Measurements from ENCODE around the gene UVRAG. TPM values are rescaled to one million over a fixed set of nuclear protein-coding genes. Genes with fewer than 3 reads are reported as not detected.

Gene UVRAG
- total and polyA plus RNA-seq, 2 donors from 2014 or later, result 7.2 to 27.9 TPM

- Histone ChIP-seq H3K27ac (ENCODE audit: low read depth in 2 of 2, low read length in 2 of 2) (no peak overlapping the region), H3K4me3 (ENCODE audit: low read length in 3 of 3) (no peak overlapping the region), H3K4me1 (ENCODE audit: control insufficient read depth in 2 of 3, insufficient read depth in 2 of 3, low read depth in 1 of 3, low read length in 3 of 3) (no peaks in the 10 kb centered on the region), H3K27me3 (ENCODE audit: control insufficient read depth, insufficient read depth, low read length) (no peaks in the 10 kb centered on the region), H3K9ac (ENCODE audit: low read length in 3 of 3) (no peak overlapping the region), H3K9me3 (ENCODE audit: control insufficient read depth in 2 of 3, insufficient read depth in 1 of 3, low read length in 3 of 3) (no peaks in the 10 kb centered on the region), H3K36me3 (ENCODE audit: control insufficient read depth in 2 of 3, insufficient read depth in 3 of 3, low read length in 3 of 3) (peaks cover 0 to 6% (median 2%) of the 10 kb centered on the region in 3 donors)
- FAIRE-seq, result no peak
- no peak for DNase-seq
- intact Hi-C loops (cut with DNase I), result loop anchor here (10.0 kb wide), 1 partner anchor 433 kb away; no protein-coding TSS in a partner anchor
- no peak for TF ChIP-seq CTCF (IDR thresholded peaks at IDR 0.05; ENCODE audit: borderline replicate concordance, extremely low read depth, insufficient read depth)
These were observed 77.1 kb downstream of the UVRAG start for GRCh38 chr11:75891947-75892739.

- TF ChIP-seq CTCF (IDR thresholded peaks at IDR 0.05; ENCODE audit: borderline replicate concordance, extremely low read depth, insufficient read depth), result no peak
- Histone ChIP-seq H3K27me3 (ENCODE audit: control insufficient read depth, insufficient read depth, low read length) (no peaks in the 10 kb centered on the region), H3K4me3 (ENCODE audit: low read length in 3 of 3) (no peak overlapping the region), H3K4me1 (ENCODE audit: control insufficient read depth in 2 of 3, insufficient read depth in 2 of 3, low read depth in 1 of 3, low read length in 3 of 3) (no peaks in the 10 kb centered on the region), H3K9ac (ENCODE audit: low read length in 3 of 3) (no peak overlapping the region), H3K36me3 (ENCODE audit: control insufficient read depth in 2 of 3, insufficient read depth in 3 of 3, low read length in 3 of 3) (peaks cover 0 to 6% (median 2%) of the 10 kb centered on the region in 3 donors), H3K27ac (ENCODE audit: low read depth in 2 of 2, low read length in 2 of 2) (no peak overlapping the region), H3K9me3 (ENCODE audit: control insufficient read depth in 2 of 3, insufficient read depth in 1 of 3, low read length in 3 of 3) (no peaks in the 10 kb centered on the region)
- intact Hi-C loops (cut with DNase I), result loop anchor here (10.0 kb wide), 1 partner anchor 432 kb away; no protein-coding TSS in a partner anchor
- FAIRE-seq (no peak), DNase-seq (no peak)
These were observed 78.2 kb downstream of the UVRAG start for GRCh38 chr11:75893251-75893650.

- Histone ChIP-seq H3K4me3 (ENCODE audit: low read length in 3 of 3) (no peak overlapping the region), H3K9ac (ENCODE audit: low read length in 3 of 3) (no peak overlapping the region), H3K27me3 (ENCODE audit: control insufficient read depth, insufficient read depth, low read length) (no peaks in the 10 kb centered on the region), H3K4me1 (ENCODE audit: control insufficient read depth in 2 of 3, insufficient read depth in 2 of 3, low read depth in 1 of 3, low read length in 3 of 3) (no peaks in the 10 kb centered on the region), H3K36me3 (ENCODE audit: control insufficient read depth in 2 of 3, insufficient read depth in 3 of 3, low read length in 3 of 3) (peaks cover 0 to 6% (median 2%) of the 10 kb centered on the region in 3 donors), H3K27ac (ENCODE audit: low read depth in 2 of 2, low read length in 2 of 2) (no peak overlapping the region), H3K9me3 (ENCODE audit: control insufficient read depth in 2 of 3, insufficient read depth in 1 of 3, low read length in 3 of 3) (no peaks in the 10 kb centered on the region)
- TF ChIP-seq CTCF (IDR thresholded peaks at IDR 0.05; ENCODE audit: borderline replicate concordance, extremely low read depth, insufficient read depth), result no peak
- intact Hi-C loops (cut with DNase I), result loop anchor here (10.0 kb wide), 1 partner anchor 431 kb away; no protein-coding TSS in a partner anchor
- FAIRE-seq (no peak), DNase-seq (no peak)
These were observed 79.1 kb downstream of the UVRAG start for GRCh38 chr11:75894036-75894585.

All from kidney (tissue), 14 donors.